ENCODE results near the gene API5.

GRCh38 chr11:43285826-43286225 lies 26.0 kb upstream of the API5 start:
- TF ChIP-seq CTCF (IDR thresholded peaks at IDR 0.05) (no peak), POLR2A (IDR thresholded peaks at IDR 0.05) (no peak), POLR2AphosphoS5 (IDR thresholded peaks at IDR 0.05) (no peak)

All from sigmoid colon (tissue), 4 donors.